KMS-11 (cell line): ENCODE results near the gene CNTF.

Experiments
- H2AFZ ChIP-seq: fragments of 200-600 bp; sonication (generic); 2 replicates; pipeline ENCODE4 v1.6.1; 2016; ENCODE audit warnings: antibody characterized with exemption, mixed run types, low read depth
- H3K27ac ChIP-seq: fragments of 200-600 bp; sonication (generic); 2 replicates; pipeline ENCODE4 v1.6.1; 2016; ENCODE audit warnings: mild to moderate bottlenecking, mixed run types
- H3K27me3 ChIP-seq: fragments of 200-600 bp; sonication (generic); 2 replicates; pipeline ENCODE4 v1.6.1; 2017; ENCODE audit warnings: mild to moderate bottlenecking, low read depth, mixed run types, moderate library complexity; ENCODE audit not compliant: insufficient read depth
- H3K36me3 ChIP-seq: fragments of 200-600 bp; sonication (generic); 2 replicates; pipeline ENCODE4 v1.6.1; 2017; ENCODE audit warnings: mild to moderate bottlenecking, mixed run types; ENCODE audit not compliant: insufficient read depth
- H3K4me1 ChIP-seq: fragments of 200-600 bp; sonication (generic); 2 replicates; pipeline ENCODE4 v1.6.1; 2016; ENCODE audit warnings: mild to moderate bottlenecking, low read depth, mixed run types; ENCODE audit not compliant: poor library complexity, severe bottlenecking
- H3K4me2 ChIP-seq: fragments of 200-600 bp; sonication (generic); 2 replicates; pipeline ENCODE4 v1.7.0; 2016; ENCODE audit warnings: mild to moderate bottlenecking, mixed run types
- H3K4me3 ChIP-seq: fragments of 200-600 bp; sonication (generic); IDR thresholded peaks from 2 replicates; pipeline ENCODE4 v1.6.1; 2017; ENCODE audit warnings: low read depth, low read length, mixed read lengths; ENCODE audit not compliant: insufficient read depth
- H3K79me2 ChIP-seq: fragments of 200-600 bp; sonication (generic); 2 replicates; pipeline ENCODE4 v1.6.1; 2016; ENCODE audit warnings: low read depth, mixed run types; ENCODE audit not compliant: insufficient read depth
- H3K9ac ChIP-seq: fragments of 200-600 bp; sonication (generic); 2 replicates; pipeline ENCODE4 v1.6.1; 2016; ENCODE audit warnings: mild to moderate bottlenecking, mixed run types
- H4K20me1 ChIP-seq: fragments of 200-600 bp; sonication (generic); 2 replicates; pipeline ENCODE4 v1.6.1; 2016; ENCODE audit warnings: mild to moderate bottlenecking, mixed run types; ENCODE audit not compliant: insufficient read depth
- TF ChIP-seq, protein P1 (sequence below): fragments of 200-600 bp; sonication (generic); conservative IDR thresholded peaks from 2 replicates; pipeline ENCODE4 v1.6.1; 2017; ENCODE audit warnings: low read depth, mild to moderate bottlenecking, antibody characterized with exemption, low read length, moderate library complexity, mixed read lengths

Gene CNTF

DNA sequence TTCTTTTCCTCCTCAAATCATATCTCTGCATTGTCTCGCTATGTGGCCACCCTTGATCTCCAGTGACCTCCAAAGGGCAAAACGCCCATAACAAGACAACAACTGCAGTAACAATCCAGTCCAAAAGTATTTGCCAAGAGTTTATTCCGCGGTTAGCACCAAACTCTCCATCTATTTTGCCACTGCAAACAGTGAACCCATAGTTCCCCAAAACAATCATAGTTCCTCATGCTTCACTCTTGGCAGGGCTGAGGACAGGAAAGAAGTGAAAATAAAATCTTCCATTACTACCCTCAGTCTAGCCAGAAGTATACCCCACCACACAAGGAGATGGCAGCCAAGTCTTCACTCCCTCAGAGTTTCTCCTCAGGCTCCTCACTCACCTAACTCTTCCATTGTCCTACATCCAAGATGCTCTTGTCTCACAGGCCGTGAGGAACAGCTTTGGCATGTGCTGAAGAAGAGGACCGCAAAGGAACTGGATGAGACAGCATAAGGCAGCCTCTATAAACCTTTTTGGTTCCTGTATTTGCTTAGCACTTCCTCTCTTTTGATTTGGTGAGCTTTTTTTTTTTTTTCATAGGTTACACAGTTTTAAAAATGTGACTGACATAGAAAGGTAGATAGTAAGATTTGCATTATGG is 47.0 kb upstream of the CNTF start, which contains the start of gene LPXN:
Gene LPXN, minus strand, starts transcription at position 480 of the 644 bp plus-strand sequence. Its CDS starts 84 bp downstream, at position 396.
- TF ChIP-seq, protein P1, sequence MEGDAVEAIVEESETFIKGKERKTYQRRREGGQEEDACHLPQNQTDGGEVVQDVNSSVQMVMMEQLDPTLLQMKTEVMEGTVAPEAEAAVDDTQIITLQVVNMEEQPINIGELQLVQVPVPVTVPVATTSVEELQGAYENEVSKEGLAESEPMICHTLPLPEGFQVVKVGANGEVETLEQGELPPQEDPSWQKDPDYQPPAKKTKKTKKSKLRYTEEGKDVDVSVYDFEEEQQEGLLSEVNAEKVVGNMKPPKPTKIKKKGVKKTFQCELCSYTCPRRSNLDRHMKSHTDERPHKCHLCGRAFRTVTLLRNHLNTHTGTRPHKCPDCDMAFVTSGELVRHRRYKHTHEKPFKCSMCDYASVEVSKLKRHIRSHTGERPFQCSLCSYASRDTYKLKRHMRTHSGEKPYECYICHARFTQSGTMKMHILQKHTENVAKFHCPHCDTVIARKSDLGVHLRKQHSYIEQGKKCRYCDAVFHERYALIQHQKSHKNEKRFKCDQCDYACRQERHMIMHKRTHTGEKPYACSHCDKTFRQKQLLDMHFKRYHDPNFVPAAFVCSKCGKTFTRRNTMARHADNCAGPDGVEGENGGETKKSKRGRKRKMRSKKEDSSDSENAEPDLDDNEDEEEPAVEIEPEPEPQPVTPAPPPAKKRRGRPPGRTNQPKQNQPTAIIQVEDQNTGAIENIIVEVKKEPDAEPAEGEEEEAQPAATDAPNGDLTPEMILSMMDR, result no peak
- Histone ChIP-seq H3K4me2 (peak within 1 kb of the TSS; percentile 60), H3K27me3 (no peaks in the 10 kb centered on the region), H4K20me1 (no peaks in the 10 kb centered on the region), H3K9ac (peak within 1 kb of the TSS; percentile 100), H3K79me2 (peaks cover 22% of the 10 kb centered on the region), H3K4me3 (no peak within 1 kb of the TSS), H2AFZ (peak within 1 kb of the TSS; percentile 27; the same call in 1 of the 2 replicates), H3K4me1 (peaks cover 55% of the 10 kb centered on the region), H3K27ac (peak within 1 kb of the TSS; percentile 100), H3K36me3 (no peaks in the 10 kb centered on the region)

DNA sequence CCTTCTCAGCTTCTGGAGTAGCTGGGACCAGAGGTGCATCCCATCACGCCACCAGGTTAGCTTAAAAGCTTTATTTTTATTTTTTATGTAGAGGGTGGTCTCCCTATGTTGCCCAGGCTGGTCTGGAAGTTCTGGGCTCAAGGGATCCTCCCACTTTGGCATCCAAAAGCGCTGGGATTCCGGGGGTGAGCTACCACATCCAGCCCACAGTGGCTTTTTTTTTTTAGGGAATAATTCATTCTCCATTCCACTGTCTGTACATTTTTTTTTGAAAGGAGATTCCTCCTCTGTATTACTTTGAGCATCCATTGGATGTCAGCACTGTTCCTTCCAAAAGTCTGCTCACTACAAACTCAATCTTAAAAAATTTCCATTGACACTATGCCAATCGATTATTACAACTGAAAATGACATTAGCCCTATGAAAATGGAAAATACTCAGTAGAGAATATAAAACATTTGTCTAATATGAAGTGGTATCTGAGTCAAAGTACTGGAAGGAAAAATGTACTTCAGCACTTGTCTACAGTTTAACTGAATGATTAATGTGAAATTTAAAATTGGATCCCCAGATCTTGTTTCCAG is 45.5 kb upstream of the CNTF start:
- H3K36me3 ChIP-seq, result no peaks in the 10 kb centered on the region
- peaks cover 66% of the 10 kb centered on the region for H3K4me1 ChIP-seq
- H3K4me3 ChIP-seq, result no peak overlapping the region
- no peaks in the 10 kb centered on the region for H4K20me1 ChIP-seq
- H3K27ac ChIP-seq, result peak overlapping the region; percentile 100
- TF ChIP-seq, protein P1, result peak; percentile 55
- H2AFZ ChIP-seq, result peak overlapping the region; percentile 27; the same call in 1 of the 2 replicates
- peaks cover 37% of the 10 kb centered on the region for H3K79me2 ChIP-seq
- no peaks in the 10 kb centered on the region for H3K27me3 ChIP-seq
- peak overlapping the region; percentile 100 for H3K9ac ChIP-seq
- H3K4me2 ChIP-seq, result peak overlapping the region; percentile 60

DNA sequence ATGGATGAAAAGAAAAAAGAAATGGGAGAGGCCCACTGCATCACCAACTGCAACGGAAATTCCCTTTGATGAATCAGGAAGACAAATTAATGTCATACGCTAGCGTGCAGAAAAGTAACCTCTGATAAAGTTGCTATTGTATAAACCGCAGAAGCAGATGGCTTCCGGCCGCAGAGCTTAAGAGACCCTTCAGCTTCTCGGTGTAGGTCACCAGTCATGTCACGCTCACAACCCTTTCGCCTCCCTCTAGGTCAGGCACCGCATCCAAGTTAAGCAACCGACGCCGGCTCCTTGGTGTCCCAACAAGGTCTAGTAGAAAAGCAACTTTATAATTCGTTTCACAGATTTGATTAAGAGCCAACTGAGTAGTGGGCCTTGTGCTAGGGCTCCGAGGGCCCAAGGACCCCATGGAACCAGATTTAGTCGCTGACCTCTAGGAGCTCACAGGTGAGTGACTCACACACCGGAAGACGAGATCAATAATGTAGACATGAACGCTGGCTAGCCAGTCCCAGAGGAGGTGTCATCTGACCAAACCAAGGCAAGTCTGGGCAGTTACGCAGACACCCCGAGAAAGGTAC is 44.8 kb upstream of the CNTF start:
- peak overlapping the region; percentile 100 for H3K9ac ChIP-seq
- peak overlapping the region; percentile 60 for H3K4me2 ChIP-seq
- peak overlapping the region; percentile 100 for H3K27ac ChIP-seq
- H3K4me3 ChIP-seq, result no peak overlapping the region
- no peaks in the 10 kb centered on the region for H3K27me3 ChIP-seq
- TF ChIP-seq, protein P1, result no peak
- peak overlapping the region; percentile 36; the same call in 1 of the 2 replicates for H2AFZ ChIP-seq
- no peaks in the 10 kb centered on the region for H3K36me3 ChIP-seq
- H4K20me1 ChIP-seq, result no peaks in the 10 kb centered on the region
- peaks cover 43% of the 10 kb centered on the region for H3K79me2 ChIP-seq
- H3K4me1 ChIP-seq, result peaks cover 67% of the 10 kb centered on the region

DNA sequence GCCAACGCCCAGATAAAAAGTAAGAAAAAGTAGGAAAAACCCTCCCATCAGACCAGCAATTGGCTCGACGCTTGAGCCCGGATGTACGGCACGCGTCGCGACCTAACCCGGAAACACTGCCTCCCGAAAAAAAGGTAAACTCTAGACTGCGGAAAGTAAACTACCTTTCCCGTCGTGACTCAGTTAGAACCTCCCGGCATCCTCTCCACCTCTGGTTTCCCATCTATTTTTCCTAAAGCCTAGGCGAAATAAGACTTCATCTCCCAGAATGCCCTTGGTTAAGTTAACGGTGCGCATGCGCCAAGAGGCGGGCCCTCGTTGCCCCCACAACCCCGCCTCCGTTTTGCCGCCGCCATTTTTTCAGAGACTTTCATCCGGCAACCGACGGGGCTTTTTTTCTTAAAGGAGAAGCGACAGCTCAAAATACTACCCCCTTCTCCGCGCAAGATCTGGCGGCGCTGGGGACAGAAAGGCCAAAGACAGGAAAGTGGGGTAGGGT is 44.3 kb upstream of the CNTF start:
- no peaks in the 10 kb centered on the region for H4K20me1 ChIP-seq
- H3K4me2 ChIP-seq, result peak overlapping the region; percentile 60
- peak overlapping the region; percentile 36; the same call in 1 of the 2 replicates for H2AFZ ChIP-seq
- peaks cover 67% of the 10 kb centered on the region for H3K4me1 ChIP-seq
- TF ChIP-seq, protein P1, result no peak
- peak overlapping the region; percentile 100 for H3K9ac ChIP-seq
- H3K27me3 ChIP-seq, result no peaks in the 10 kb centered on the region
- H3K79me2 ChIP-seq, result peaks cover 49% of the 10 kb centered on the region
- H3K27ac ChIP-seq, result peak overlapping the region; percentile 100
- H3K4me3 ChIP-seq, result no peak overlapping the region
- H3K36me3 ChIP-seq, result no peaks in the 10 kb centered on the region
